GM19025 (cell line): ENCODE measurements around the gene POLL.

ENCODE experiments used
- ATAC-seq: cut with Tn5 transposase; IDR thresholded peaks from one replicate; pipeline ENCODE4 v1.9.1; 2021; ENCODE audit warnings: mild to moderate bottlenecking, low read depth, moderate library complexity; ENCODE audit not compliant: unreplicated experiment

The POLL gene

DNA sequence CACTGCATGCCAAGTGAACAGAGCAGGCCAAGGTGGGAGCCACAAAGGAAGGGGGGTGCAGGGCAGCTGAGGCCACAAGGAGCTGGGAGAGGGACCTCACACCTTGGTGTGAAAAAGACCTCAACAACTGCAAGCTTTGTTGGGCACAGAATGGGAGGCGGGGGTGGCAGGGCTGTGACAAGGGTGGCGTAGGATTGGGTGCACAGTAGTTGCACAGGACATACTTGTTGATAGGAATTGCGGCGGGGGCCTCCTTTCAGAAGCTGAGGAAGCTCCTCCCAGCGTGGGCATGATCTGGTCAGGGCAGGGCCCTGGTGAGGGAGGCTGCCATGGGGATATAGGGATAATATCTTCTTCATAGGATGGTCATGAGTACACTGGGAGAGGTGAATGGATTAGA lies 25.8 kb downstream of the POLL start:
- no peak for ATAC-seq

DNA sequence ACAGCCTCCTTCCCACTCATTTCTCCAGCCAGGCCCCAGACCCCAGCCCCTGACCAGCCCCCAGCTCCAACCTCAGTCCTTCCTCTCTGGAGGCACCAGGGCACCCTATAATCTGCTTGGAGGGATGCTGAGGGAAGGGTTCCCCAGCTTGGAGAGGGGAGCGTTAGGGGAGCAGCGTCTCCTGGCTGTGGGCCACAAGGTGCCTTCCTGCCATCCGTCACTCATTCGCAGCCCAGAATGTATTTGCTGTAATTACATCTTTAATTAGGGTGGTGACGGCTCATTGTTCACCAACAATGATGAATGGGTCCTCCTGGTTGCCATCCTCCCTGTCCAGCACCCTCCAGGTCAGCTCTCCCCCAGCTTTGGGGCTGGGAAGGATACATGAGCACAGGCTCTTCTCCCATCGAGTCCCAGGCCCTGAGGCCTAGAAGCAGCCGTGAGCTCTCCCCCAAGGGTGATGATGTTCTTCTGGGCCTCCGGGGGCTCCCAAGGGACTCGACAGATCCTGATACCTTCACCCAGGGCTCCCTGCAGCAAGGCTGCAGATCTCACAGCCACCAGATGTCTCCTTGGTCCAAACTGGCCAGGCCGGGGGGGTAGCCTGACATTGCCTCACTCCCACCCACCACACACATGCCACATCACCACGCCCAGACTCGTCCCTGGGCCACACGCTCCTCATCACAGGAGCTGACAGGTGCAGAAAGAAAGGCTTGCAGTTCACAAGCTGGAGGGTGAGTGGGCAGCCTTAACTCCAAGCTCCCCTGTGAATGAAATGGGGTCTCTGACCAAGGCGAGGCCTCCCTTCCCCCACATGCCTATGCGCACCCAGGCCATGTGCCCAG lies 26.8 kb downstream of the POLL start:
- no peak for ATAC-seq

DNA sequence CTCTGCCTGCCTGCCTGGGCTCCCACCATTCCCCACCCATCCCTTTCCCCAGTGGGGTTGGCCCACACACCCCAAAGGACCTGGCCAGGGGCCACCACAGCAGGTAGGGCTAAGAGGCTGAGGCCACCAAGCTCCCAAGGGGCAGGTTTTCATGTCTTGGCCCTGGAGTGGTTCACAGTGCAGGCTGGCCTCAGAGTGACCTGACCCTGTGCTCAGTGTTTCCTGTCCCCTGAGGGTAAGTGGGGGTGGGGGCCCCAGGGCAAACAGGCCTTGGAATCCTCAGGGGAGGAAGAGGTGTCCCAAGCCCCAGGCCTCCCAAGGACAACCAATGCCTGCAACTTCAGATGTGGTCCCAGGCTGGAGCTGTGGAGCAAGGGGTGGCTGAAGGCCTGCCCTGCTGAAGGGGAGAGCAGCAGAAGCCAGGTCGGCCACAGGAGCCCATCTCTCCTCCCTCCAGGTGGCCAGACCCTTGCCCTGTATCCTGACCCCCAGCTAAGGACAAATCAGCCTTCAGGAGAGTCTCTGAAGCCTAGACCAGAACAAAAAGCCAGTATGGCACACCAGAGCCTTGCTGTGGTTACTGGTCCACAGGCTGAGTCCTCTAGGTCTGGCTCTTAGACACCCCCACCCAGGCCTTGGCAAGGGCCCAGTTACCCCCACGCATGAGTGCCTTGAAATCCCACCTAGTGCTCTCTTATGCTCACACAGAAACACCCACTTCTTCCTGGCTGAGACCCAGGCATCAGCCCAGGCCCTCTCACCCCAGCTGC lies 27.6 kb downstream of the POLL start:
- ATAC-seq: no peak

DNA sequence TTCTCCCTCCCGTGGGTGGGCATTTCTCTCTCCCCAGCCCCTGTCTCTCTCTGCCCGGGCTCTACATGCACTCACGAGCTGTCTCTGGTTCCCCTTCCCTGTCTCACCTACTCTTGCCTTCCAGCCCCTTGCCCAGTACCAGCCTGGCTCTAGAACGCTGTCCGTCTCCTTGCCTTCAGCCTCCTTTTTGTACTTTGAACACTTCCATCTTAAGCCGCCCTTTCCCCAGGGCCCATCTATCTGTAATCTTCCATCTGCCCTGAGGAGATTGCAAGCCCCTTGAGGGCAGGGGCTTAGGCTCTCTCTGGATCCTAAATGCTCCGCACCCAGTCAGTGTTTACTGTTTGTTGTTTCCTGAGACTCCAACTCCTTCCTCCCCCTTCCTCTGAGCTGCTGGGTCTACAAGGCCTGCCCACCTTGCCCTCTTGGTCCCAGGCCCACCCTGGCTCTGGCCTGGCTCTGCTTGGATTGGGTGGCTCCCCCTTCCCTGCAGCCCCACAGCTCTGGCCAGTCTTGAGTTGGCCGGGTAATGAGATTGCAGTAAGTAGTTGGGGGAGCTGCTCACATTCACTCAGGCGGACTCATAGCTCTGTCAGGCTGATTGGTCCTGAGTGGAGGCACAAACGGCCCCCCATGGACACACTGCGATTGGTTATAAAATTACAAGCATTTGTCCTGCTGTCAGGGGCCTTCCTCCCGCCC lies 28.3 kb downstream of the POLL start:
- ATAC-seq: no peak

DNA sequence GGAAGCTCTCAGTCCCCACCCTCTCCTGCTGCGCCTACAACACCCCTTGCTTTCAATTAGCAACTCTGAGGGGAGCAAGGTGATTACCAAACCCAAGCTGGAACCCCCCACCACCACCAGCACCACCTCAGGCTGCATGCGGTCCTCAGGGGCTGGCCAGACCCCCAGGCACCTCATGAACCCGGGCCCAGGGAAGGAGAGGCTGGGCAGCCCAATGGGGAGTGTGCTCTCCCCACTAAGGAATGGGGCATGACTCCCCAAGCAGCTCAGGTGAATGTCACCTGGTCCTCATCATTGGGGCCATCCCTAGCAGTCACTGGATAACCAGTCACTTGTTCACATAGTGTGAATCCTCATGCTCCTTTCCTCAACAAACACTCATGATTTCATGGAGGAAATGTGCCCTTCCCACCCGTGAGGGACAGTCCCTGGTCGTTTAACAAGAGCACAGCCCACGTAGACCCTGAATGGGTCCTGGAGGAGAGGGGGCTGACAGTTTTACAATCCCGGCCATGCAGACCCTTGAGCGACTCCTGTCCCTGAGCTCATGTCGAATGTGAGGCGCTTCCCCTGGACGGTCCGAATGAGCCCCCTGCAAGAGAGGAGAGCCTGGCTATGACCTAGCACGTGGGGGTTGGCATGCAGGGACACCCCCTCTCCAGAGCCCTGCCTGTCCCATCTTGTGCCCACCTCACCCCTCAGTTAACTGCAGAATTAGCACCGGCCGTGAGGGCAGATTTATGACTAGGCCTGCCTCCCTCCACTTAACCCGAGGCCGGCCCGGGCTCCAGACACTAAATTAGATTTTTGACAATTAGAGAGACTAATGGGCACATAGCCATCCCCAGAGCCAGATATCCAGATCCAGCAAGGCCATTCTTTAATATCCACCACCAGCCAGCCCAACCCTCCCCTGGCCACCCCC lies 29.1 kb downstream of the POLL start:
- no peak for ATAC-seq

DNA sequence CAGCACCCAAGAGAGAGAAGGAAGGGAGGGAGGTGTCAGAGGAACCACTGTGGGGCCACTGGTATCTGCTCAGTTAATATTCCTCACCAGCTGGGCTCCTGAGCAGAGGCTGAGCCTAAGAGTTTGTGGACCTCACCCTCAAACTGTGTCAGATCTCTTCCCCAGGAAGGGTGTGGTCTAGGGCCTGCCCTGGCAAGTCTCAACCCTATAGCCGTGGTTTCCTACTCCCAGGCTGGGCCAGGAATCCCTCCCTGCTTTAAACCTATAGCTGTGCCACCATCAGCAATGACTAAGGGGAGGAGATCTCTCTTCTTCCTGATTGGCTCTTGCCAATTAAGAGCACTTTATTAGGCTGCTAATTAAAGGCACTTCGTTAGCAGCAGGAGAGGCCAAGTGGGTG lies 29.9 kb downstream of the POLL start:
- no peak for ATAC-seq

DNA sequence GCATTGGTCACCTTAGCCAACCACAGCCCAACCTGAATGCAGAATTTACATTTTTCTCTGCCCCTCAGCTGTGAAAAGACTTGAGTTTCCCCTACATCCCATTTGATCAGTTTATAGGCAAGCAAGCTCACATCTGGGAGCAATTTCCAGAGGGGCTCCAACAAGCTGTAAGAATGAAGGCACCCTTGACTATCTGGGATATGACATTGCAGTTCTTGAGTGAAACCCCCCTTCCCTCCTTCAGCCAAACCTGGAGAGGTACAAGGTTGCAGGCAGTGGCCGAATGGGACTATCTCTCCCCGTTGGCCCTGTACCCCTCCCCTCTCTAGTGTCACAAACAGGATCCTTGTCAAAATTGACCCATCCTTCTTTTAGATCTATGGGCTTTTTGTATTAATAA lies 30.5 kb downstream of the POLL start:
- ATAC-seq: no peak

DNA sequence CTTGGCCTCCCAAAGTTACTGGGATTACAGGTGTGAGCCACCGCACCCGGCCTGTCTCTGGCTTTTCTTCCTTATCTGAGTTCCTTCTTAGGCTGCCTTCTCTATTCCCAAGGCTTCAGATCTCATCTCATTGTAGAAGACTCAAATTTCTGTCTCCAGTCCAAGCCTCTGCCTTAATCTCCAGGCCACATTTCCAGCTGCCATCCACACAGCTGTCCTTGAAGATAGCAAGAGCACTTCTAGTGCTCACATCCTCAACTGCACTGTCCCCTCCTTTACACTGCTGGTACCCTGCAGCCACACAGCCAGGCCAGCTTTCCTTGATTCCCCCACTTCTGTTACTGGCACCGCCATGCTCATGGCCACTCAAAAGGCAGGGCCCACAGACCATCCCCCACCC lies 35.6 kb downstream of the POLL start:
- no peak for ATAC-seq

DNA sequence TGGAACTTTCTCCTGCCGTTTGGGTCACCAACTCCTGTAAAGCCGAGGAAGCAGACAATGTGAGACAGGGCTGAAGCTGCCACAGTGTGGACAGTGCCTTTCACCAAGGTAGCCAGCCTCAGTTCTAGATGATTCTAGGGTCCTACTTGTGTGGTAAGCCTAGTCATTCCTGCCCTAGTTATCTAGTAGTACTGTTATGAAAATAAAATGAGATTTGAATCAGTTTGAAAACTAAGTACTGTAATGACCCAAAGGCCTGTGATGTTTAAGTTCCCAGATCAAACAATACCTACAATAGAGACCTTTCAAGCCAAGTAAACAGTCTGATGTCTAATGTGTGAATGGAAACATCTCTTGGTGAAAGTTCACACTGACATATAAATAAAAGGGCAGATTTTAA lies 37.1 kb downstream of the POLL start:
- ATAC-seq: no peak

DNA sequence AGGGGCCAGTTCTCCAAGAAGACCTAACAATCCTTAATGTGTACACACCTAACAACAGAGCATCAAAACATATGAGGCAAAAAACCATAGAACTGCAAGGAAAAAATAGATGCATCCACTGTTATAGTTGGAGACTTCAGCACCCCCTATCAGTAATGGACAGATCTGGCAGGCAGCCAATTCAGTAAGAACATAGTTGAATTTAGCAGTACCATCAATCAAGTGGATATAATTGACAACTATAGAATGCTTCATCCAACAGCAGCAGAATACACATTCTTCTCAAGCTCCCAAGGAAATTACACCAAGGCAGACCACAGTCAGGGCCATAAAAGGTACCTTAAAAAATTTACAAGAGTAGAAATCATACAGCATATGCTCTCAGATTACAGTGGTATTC lies 42.2 kb downstream of the POLL start:
- no peak for ATAC-seq

DNA sequence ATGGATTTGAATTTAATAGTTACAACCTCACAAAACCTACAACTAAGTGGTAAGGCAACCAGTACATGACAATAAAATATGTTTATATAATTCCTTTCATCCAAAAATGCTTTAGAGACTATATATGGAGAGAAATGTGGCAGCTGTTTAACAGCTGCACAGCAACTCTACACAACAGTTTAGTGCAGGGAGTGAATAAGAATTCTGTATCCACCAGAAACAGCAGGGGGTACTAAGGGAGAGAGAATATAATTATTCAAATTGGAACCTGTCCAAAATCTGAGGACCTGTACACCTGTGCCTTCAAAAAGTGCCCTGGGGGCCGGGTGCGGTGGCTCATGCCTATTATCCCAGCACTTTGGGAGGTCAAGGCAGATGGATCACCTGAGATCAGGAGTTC lies 49.6 kb downstream of the POLL start:
- ATAC-seq: no peak

DNA sequence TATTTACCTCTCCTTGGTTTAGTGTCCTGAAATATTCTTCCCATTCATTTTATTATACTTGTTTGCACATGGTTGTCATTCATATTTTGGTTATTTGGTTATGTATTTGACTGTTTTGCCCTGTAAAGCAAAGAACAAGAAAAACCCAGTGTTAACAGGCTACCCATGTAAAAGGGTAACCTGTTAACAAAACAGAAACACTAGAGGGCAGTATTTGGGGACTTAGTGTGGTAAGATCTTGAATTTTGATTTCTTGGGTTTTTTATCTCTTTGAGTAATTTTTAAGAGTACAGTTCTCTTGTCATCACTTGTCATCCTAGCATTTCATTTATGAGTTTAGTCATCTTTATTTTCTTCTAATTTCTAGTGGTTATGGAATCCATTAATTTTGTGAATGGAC lies 51.3 kb downstream of the POLL start:
- no peak for ATAC-seq

DNA sequence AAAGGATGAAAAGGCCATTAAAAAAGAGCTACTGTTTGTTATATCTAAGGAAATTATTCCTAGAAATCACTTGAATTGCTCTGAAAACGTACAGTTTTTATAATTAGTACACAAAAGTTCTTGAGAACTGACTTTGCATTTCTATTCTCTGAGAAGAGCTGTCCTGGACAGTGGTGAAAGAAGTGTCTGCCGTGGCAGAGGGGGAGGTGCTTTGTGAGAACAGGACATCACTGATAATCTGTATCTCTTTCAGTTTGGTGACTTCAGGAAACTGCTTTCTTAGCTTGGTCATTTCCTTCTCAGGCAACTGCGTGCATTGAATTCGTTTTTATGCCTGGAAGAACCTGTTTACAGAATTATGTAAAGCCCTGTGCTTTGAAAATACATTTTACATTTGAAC lies 52.1 kb downstream of the POLL start:
- no peak for ATAC-seq

DNA sequence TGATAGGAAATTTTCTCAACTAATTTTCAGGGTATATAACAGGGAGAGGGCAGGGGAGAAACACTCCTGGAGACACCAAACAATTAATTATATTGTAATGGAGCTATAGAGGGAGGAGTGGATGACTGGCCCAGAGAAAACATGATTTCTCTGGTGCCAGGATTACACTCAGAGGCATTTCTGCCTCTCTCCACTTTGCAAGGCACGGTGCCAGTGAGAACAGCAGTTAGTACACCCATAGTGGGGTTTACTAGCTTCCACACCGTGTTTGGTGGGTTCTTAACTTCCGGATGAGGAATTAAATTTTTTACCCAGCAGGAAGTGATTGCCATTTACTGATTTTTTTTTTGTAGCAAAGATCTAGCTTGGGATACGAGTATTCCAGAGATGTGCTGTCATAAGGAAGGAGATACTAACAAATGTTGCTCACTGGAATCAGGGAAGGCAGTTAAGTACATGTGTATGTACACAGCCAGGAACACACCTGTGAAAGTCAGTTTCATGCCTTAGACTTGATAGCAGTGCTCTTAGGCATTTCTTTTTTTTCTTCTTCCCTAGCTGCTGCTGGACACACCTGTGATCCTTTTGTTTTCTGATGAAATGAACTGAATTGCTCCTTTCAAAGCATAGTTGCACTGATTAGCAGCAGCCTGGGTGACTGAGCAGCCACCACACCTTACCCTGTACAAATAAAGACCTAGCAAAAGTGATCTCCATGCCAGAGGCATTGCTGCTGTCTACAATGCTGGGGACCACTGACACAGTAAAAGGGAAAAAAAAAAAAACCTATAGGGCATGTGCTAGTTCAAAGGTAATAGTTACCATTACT lies 58.1 kb downstream of the POLL start:
- no peak for ATAC-seq

DNA sequence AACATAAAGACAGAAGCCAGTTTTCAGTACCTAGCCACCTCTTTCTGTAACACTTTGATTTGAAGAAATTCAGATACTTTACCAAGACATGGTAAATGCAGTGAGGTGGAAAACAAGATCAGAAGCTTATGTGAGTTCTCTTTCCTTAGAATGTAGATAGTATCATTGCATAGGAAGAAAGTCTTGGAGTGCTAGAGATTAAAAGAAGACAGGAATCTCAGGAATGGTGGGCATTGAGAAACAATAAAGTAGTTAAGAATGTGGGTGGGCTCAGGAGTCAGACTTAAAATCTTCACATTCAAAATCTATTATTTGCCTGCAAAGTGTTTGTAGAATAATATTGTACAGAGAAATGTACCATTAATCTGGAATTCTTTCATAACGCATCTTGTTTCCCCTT lies 58.9 kb downstream of the POLL start:
- no peak for ATAC-seq
